ENCODE results near the gene SGPP2. TPM values are rescaled to one million over a fixed set of nuclear protein-coding genes. Genes with fewer than 3 reads are reported as not detected.

SGPP2 gene
- total RNA-seq, 1 experiment from 2014 or later: 56.9 TPM

DNA sequence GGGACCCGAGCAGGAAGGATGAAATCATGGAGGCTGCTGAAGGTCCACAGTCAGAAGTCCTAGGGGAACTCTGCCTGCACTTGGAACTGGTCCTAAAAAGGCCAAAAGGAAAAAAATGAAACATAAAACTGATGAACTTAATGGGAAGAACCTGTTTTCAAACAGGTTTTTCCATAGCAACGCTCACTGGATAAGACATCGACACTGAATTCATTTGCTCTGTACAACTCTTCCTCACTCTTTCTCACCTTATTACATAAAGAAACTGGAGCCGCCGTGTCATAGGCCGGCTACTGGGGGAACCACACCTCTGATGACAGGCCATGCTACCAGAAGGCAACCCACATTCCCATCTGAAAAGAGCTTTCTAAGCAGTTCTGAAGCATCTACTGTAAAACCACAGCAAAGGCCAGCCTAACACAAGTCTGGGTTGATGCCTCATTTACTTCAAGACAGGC, 147.9 kb downstream of the SGPP2 start:
- Mint-ChIP-seq H3K27me3 (ENCODE audit: unreplicated experiment) (no peaks in the 10 kb centered on the region), H3K4me1 (ENCODE audit: low read depth, unreplicated experiment) (peaks cover 21% of the 10 kb centered on the region), H3K4me3 (ENCODE audit: low read depth, unreplicated experiment) (peak overlapping the region; percentile 29), H3K36me3 (ENCODE audit: insufficient read depth, unreplicated experiment) (peaks cover 33% of the 10 kb centered on the region), H3K27ac (ENCODE audit: unreplicated experiment) (peak overlapping the region; percentile 74), H3K9me3 (ENCODE audit: low read depth, unreplicated experiment) (no peaks in the 10 kb centered on the region)
- TF ChIP-seq, protein P1, sequence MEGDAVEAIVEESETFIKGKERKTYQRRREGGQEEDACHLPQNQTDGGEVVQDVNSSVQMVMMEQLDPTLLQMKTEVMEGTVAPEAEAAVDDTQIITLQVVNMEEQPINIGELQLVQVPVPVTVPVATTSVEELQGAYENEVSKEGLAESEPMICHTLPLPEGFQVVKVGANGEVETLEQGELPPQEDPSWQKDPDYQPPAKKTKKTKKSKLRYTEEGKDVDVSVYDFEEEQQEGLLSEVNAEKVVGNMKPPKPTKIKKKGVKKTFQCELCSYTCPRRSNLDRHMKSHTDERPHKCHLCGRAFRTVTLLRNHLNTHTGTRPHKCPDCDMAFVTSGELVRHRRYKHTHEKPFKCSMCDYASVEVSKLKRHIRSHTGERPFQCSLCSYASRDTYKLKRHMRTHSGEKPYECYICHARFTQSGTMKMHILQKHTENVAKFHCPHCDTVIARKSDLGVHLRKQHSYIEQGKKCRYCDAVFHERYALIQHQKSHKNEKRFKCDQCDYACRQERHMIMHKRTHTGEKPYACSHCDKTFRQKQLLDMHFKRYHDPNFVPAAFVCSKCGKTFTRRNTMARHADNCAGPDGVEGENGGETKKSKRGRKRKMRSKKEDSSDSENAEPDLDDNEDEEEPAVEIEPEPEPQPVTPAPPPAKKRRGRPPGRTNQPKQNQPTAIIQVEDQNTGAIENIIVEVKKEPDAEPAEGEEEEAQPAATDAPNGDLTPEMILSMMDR (IDR thresholded peaks at IDR 0.05; ENCODE audit: unreplicated experiment): no peak
- DNase-seq: peak; percentile 49
- BruUV-seq (replicated peaks): no TSS peak
- intact Hi-C loops (cut with micrococcal nuclease; ENCODE audit: unreplicated experiment): no loop called here
- CTCF ChIA-PET: interaction anchor here (0.9 to 1.7 kb wide), 2 partner anchors 173 to 254 kb away, joined by 3 to 4 read pairs; no protein-coding TSS in a partner anchor

DNA sequence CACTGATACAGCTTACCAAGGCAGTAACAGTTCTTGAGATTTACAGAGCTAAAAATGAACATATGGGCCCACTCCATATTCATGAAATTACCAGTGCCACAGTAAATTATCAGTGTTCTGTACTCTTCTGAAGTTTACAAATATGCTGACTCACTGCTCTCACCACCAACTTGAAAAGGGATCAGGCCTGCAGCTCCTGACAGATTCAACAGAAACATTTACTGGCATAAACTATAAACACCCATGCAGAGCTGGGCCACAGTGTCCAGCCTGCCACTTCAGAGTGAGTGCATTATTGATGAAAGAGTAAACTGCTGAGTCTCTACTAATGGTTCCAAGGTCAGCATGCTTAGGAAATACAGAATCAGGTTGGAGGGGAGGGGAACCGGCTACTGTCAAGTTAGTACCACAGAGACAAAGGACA, 148.4 kb downstream of the SGPP2 start:
- CTCF ChIA-PET: interaction anchor here (0.9 to 1.7 kb wide), 2 partner anchors 174 to 255 kb away, joined by 3 to 4 read pairs; no protein-coding TSS in a partner anchor
- BruUV-seq (replicated peaks): no TSS peak
- peak overlapping the region; percentile 74 for H3K27ac Mint-ChIP-seq (ENCODE audit: unreplicated experiment)
- peaks cover 21% of the 10 kb centered on the region for H3K4me1 Mint-ChIP-seq (ENCODE audit: low read depth, unreplicated experiment)
- DNase-seq: no peak
- intact Hi-C loops (cut with micrococcal nuclease; ENCODE audit: unreplicated experiment): no loop called here
- TF ChIP-seq, protein P1 (IDR thresholded peaks at IDR 0.05; ENCODE audit: unreplicated experiment): no peak
- no peaks in the 10 kb centered on the region for H3K27me3 Mint-ChIP-seq (ENCODE audit: unreplicated experiment)
- no peaks in the 10 kb centered on the region for H3K9me3 Mint-ChIP-seq (ENCODE audit: low read depth, unreplicated experiment)
- H3K36me3 Mint-ChIP-seq (ENCODE audit: insufficient read depth, unreplicated experiment): peaks cover 29% of the 10 kb centered on the region
- H3K4me3 Mint-ChIP-seq (ENCODE audit: low read depth, unreplicated experiment): peak overlapping the region; percentile 29

DNA sequence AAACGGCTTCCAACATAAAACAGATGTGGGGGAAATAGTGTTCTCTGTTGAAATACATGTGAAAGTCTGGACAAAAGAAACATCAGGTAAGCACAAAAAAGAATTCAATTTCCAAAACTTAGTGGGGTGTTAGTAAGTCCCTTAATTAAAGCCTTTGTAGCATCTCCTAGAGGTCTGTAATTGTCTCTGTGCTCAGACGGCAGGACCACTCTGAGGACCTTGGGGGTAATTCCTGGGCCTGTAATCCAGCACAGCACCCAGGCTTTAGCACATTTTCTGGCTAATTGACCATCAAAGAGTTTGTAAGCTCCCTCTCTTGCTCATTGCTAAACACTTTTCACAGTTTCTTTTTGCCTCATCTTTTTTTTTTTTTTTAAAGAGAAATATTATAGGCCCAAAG, 151.3 kb downstream of the SGPP2 start:
- intact Hi-C loops (cut with micrococcal nuclease; ENCODE audit: unreplicated experiment): no loop called here
- TF ChIP-seq, protein P1 (IDR thresholded peaks at IDR 0.05; ENCODE audit: unreplicated experiment): no peak
- Mint-ChIP-seq H3K4me3 (ENCODE audit: low read depth, unreplicated experiment) (no peak overlapping the region), H3K27me3 (ENCODE audit: unreplicated experiment) (no peaks in the 10 kb centered on the region), H3K27ac (ENCODE audit: unreplicated experiment) (no peak overlapping the region), H3K36me3 (ENCODE audit: insufficient read depth, unreplicated experiment) (peaks cover 37% of the 10 kb centered on the region), H3K9me3 (ENCODE audit: low read depth, unreplicated experiment) (no peaks in the 10 kb centered on the region), H3K4me1 (ENCODE audit: low read depth, unreplicated experiment) (peaks cover 21% of the 10 kb centered on the region)
- CTCF ChIA-PET: no interaction called here
- BruUV-seq (replicated peaks): no TSS peak
- no peak for DNase-seq

DNA sequence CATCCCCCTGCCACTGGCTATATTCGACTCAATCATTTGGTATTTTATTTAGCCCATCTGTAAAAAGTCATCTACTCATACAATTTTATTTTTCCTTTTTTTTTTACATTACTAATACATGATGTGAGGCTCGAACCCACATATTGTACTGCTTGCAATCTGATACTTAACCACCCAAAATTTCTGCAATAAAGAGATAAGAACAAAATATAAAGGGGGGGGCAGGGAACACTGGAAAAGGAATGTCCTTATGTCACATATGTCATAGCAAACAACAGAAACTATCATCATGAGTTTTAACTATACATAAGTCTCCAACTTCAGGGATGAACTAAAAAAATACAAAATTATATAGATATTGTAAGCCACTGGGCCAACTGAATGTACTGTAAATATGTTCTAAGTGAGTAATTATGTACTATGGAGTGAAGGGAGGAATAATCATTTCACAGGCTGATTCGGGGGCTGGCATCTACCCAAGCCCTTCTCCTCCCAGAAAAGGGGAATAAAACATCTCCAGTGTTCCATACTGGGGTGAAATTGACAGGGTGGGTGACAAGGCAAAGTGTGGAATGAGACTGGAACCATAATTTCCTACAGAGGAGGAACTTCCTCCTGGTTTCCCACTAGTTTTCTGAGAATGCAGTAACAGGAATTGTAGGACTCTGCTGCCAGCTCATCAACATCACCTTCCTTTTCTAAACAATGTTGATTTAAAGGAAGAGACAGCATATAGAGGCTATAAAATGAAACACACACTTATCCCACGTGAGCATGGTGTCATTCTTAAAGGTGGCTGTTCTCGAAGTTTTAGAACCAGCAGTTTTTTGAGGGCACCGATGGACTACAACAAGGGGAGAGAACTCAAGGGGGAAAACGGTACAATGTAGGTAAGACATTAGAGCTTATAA, 152.1 kb downstream of the SGPP2 start:
- CTCF ChIA-PET: no interaction called here
- TF ChIP-seq, protein P1 (IDR thresholded peaks at IDR 0.05; ENCODE audit: unreplicated experiment): no peak
- DNase-seq: no peak
- BruUV-seq (replicated peaks): no TSS peak
- Mint-ChIP-seq H3K36me3 (ENCODE audit: insufficient read depth, unreplicated experiment) (peaks cover 32% of the 10 kb centered on the region), H3K27ac (ENCODE audit: unreplicated experiment) (no peak overlapping the region), H3K4me1 (ENCODE audit: low read depth, unreplicated experiment) (peaks cover 20% of the 10 kb centered on the region), H3K27me3 (ENCODE audit: unreplicated experiment) (no peaks in the 10 kb centered on the region), H3K9me3 (ENCODE audit: low read depth, unreplicated experiment) (no peaks in the 10 kb centered on the region), H3K4me3 (ENCODE audit: low read depth, unreplicated experiment) (no peak overlapping the region)
- intact Hi-C loops (cut with micrococcal nuclease; ENCODE audit: unreplicated experiment): no loop called here

All from Calu3 (cell line).